Measurements from ENCODE around the gene ZNF513. TPM values are rescaled to one million over a fixed set of nuclear protein-coding genes. Genes with fewer than 3 reads are reported as not detected.
"Not testable (repeated sequence)": the region's sequence is repeated elsewhere in the genome, so short reads cannot be mapped to it uniquely, and the experiment has no call there.

ZNF513 gene
- total RNA-seq, 1 experiment from 2014 or later: 13.8 TPM

- peaks cover 6% of the 10 kb centered on the region; the same call in 1 of the 2 replicates for H3K4me1 ChIP-seq
- H3K27me3 ChIP-seq: no peaks in the 10 kb centered on the region
- H3K27ac ChIP-seq: no peak overlapping the region
- no peak overlapping the region for H3K4me3 ChIP-seq
- H3K9me3 ChIP-seq (replicated peaks): no peaks in the 10 kb centered on the region
- no peak for DNase-seq
- H3K36me3 ChIP-seq: peaks cover 7% of the 10 kb centered on the region
These were observed 26.6 kb downstream of the ZNF513 start for GRCh38 chr2:27353762-27354596.

- H3K9me3 ChIP-seq (replicated peaks); H3K4me3 ChIP-seq; DNase-seq; H3K4me1 ChIP-seq; H3K36me3 ChIP-seq; H3K27ac ChIP-seq; H3K27me3 ChIP-seq: not testable (repeated sequence)
These were observed 27.2 kb downstream of the ZNF513 start for GRCh38 chr2:27353386-27353761.

- no peak overlapping the region for H3K27ac ChIP-seq
- DNase-seq: no peak
- H3K4me1 ChIP-seq: peaks cover 6% of the 10 kb centered on the region; the same call in 1 of the 2 replicates
- H3K27me3 ChIP-seq: no peaks in the 10 kb centered on the region
- peaks cover 7% of the 10 kb centered on the region for H3K36me3 ChIP-seq
- H3K4me3 ChIP-seq: no peak overlapping the region
- no peaks in the 10 kb centered on the region; the same call in 1 of the 2 replicates for H3K9me3 ChIP-seq (replicated peaks)
These were observed 28.5 kb downstream of the ZNF513 start for GRCh38 chr2:27351802-27352598.

GRCh38 chr2:27350106-27350693 is 30.3 kb downstream of the ZNF513 start:
- Histone ChIP-seq H3K4me1 (peaks cover 6% of the 10 kb centered on the region; the same call in 1 of the 2 replicates), H3K4me3 (no peak overlapping the region), H3K9me3 (replicated peaks) (no peaks in the 10 kb centered on the region; the same call in 1 of the 2 replicates), H3K27me3 (no peaks in the 10 kb centered on the region), H3K36me3 (peaks cover 7% of the 10 kb centered on the region), H3K27ac (no peak overlapping the region)
- no peak for DNase-seq

DNA sequence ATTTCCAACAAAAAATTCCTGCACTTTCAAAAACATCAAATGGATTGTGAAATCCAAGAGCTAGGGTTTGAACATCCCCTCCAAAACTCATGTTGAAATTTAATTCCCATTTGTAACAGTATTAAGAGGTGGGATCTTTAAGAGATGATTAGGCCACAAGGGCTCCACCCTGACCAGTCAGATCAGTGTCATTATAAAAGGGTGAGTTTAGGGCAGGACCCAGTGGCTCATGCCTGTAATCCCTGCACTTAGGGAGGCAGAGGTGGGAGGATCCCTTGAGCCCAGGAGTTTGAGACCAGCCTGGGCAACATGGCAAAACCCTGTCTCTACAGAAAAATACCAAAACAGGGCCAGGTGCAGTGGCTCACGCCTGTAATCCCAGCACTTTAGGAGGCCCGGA is 32.9 kb downstream of the ZNF513 start:
- Histone ChIP-seq H3K4me3 (no peak overlapping the region), H3K4me1 (no peaks in the 10 kb centered on the region), H3K9me3 (replicated peaks) (no peaks in the 10 kb centered on the region; the same call in 1 of the 2 replicates), H3K36me3 (peaks cover 21% of the 10 kb centered on the region), H3K27ac (no peak overlapping the region), H3K27me3 (no peaks in the 10 kb centered on the region)
- DNase-seq: no peak

GRCh38 chr2:27336173-27336572 is 44.4 kb downstream of the ZNF513 start:
- H3K4me3 ChIP-seq: no peak overlapping the region
- DNase-seq: no peak
- H3K27me3 ChIP-seq: no peaks in the 10 kb centered on the region
- H3K9me3 ChIP-seq (replicated peaks): no peaks in the 10 kb centered on the region
- peaks cover 71% of the 10 kb centered on the region for H3K36me3 ChIP-seq
- H3K27ac ChIP-seq: no peak overlapping the region
- H3K4me1 ChIP-seq: no peaks in the 10 kb centered on the region

DNA sequence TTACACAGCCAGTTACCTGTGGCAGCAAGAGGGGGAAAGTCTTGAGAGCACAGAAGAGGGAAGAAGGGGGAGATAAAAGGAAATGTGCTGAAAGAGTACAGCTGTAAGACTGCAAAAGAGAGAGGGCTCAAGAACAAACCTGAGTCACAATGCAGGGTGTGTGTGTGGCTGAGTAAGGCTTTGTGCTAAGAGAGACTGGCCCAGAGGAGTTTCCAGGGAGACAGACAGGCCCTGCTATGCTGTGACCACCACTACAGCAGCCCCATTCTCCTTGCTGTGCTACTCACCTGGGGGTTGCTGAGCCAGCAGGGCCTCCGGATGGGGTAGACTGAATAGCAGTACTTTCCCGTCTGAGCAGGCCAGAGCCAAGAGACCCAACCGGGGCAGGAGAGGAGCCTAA is 45.2 kb downstream of the ZNF513 start:
- H3K27ac ChIP-seq: no peak overlapping the region
- no peaks in the 10 kb centered on the region for H3K4me1 ChIP-seq
- no peaks in the 10 kb centered on the region for H3K27me3 ChIP-seq
- peaks cover 71% of the 10 kb centered on the region for H3K36me3 ChIP-seq
- no peak overlapping the region for H3K4me3 ChIP-seq
- no peak for DNase-seq
- H3K9me3 ChIP-seq (replicated peaks): no peaks in the 10 kb centered on the region

Other genes with a start within 250 kb of the ZNF513 start
- gene PREB, start 246.1 kb downstream of the ZNF513 start, total RNA-seq (2014; rRNA removed; shearing (Covaris generic)): 62.3 and 64.8 TPM in 2 replicates
- gene PRR30, start 241.3 kb downstream of the ZNF513 start, total RNA-seq (2014; rRNA removed; shearing (Covaris generic)): not detected in 2 replicates
- gene TCF23, start 231.7 kb downstream of the ZNF513 start, total RNA-seq (2014; rRNA removed; shearing (Covaris generic)): not detected in 2 replicates
- 172 and 182 TPM in 2 replicates for gene ATRAID, start 168.7 kb downstream of the ZNF513 start, total RNA-seq (2014; rRNA removed; shearing (Covaris generic))
- gene SLC5A6, start 168.5 kb downstream of the ZNF513 start, total RNA-seq (2014; rRNA removed; shearing (Covaris generic)): 74.3 and 95.9 TPM in 2 replicates
- 57.8 and 61.4 TPM in 2 replicates for gene CAD, start 163.4 kb downstream of the ZNF513 start, total RNA-seq (2014; rRNA removed; shearing (Covaris generic))
- gene SLC30A3, start 117.7 kb downstream of the ZNF513 start, total RNA-seq (2014; rRNA removed; shearing (Covaris generic)): 4.4 and 4.9 TPM in 2 replicates
- gene DNAJC5G, start 105.3 kb downstream of the ZNF513 start, total RNA-seq (2014; rRNA removed; shearing (Covaris generic)): not detected in 2 replicates
- gene TRIM54, start 98.3 kb downstream of the ZNF513 start, total RNA-seq (2014; rRNA removed; shearing (Covaris generic)): 0.23 and 0.34 TPM in 2 replicates
- 0.32 and 1.6 TPM in 2 replicates for gene UCN, start 72.3 kb downstream of the ZNF513 start, total RNA-seq (2014; rRNA removed; shearing (Covaris generic))
- gene MPV17, start 57.6 kb downstream of the ZNF513 start, total RNA-seq (2014; rRNA removed; shearing (Covaris generic)): 74.2 and 76.6 TPM in 2 replicates
- gene GTF3C2, start 24.0 kb downstream of the ZNF513 start, total RNA-seq (2014; rRNA removed; shearing (Covaris generic)): 86.8 and 89.4 TPM in 2 replicates
- 50.9 and 59.5 TPM in 2 replicates for gene EIF2B4, start 10.4 kb downstream of the ZNF513 start, total RNA-seq (2014; rRNA removed; shearing (Covaris generic))
- gene SNX17, start 10.1 kb downstream of the ZNF513 start, total RNA-seq (2014; rRNA removed; shearing (Covaris generic)): 117 and 120 TPM in 2 replicates
- gene PPM1G, start 28.9 kb upstream of the ZNF513 start, total RNA-seq (2014; rRNA removed; shearing (Covaris generic)): 160 and 163 TPM in 2 replicates
- 153 and 156 TPM in 2 replicates for gene NRBP1, start 47.9 kb upstream of the ZNF513 start, total RNA-seq (2014; rRNA removed; shearing (Covaris generic))
- 0.24 and 1.2 TPM in 2 replicates for gene KRTCAP3, start 61.6 kb upstream of the ZNF513 start, total RNA-seq (2014; rRNA removed; shearing (Covaris generic))
- 8.8 and 11.3 TPM in 2 replicates for gene IFT172, start 109.0 kb upstream of the ZNF513 start, total RNA-seq (2014; rRNA removed; shearing (Covaris generic))
- gene FNDC4, start 114.5 kb upstream of the ZNF513 start, total RNA-seq (2014; rRNA removed; shearing (Covaris generic)): 0.91 and 1.3 TPM in 2 replicates
- not detected in 2 replicates for gene GCKR, start 116.1 kb upstream of the ZNF513 start, total RNA-seq (2014; rRNA removed; shearing (Covaris generic))
- 83.4 and 87.8 TPM in 2 replicates for gene ZNF512, start 202.3 kb upstream of the ZNF513 start, total RNA-seq (2014; rRNA removed; shearing (Covaris generic))
- gene CCDC121, start 248.3 kb upstream of the ZNF513 start, total RNA-seq (2014; rRNA removed; shearing (Covaris generic)): 6.6 and 8.4 TPM in 2 replicates
- 71.9 and 78.6 TPM in 2 replicates for gene GPN1, start 248.3 kb upstream of the ZNF513 start, total RNA-seq (2014; rRNA removed; shearing (Covaris generic))

Data from SJCRH30 (cell line).